IMR-90 (cell line): Measurements from ENCODE around the gene SPATA24.

ENCODE experiments used
- CTCF ChIP-seq: conservative IDR thresholded peaks from 2 replicates; pipeline ENCODE4 v1.5.1; 2012; ENCODE audit warnings: mild to moderate bottlenecking, low read depth, low read length, improper control_type of control experiment
- POLR2A ChIP-seq: IDR thresholded peaks from 2 replicates; pipeline ENCODE4 v1.6.1; 2012; ENCODE audit warnings: mild to moderate bottlenecking, low read depth, low read length

- TF ChIP-seq CTCF = no peak
- no peak for TF ChIP-seq POLR2A
Observed at GRCh38 chr5:139361835-139362429, 42.0 kb downstream of the SPATA24 start.
